ENCODE measurements around the gene FSCN2. TPM values are rescaled to one million over a fixed set of nuclear protein-coding genes. Genes with fewer than 3 reads are reported as not detected.
A peak's percentile ranks its signal among the peaks of the same experiment; 100 is the strongest.

FSCN2 gene
- total and polyA plus RNA-seq, 2 donors (not counting 3 experiments of a cell fraction or from before 2014, with no cell fraction given): 0.32 to 0.71 TPM

- intact Hi-C loops (cut with micrococcal nuclease): loop anchor here (1.0 to 2.0 kb wide), 5 partner anchors 8 to 48 kb away; no protein-coding TSS in a partner anchor
- dilution Hi-C loops (cut with MboI; ENCODE audit: extremely low pct_ligation_motif_present, low sequenced_read_pairs): no loop called here
- H3K9me1 ChIP-seq (replicated peaks; ENCODE audit: control insufficient read depth, extremely low read depth, insufficient read depth, low read length): no peaks in the 10 kb centered on the region
Measured at GRCh38 chr17:81553018-81553615, 24.9 kb downstream of the FSCN2 start.

GRCh38 chr17:81553616-81554181 lies 25.5 kb downstream of the FSCN2 start:
- no peaks in the 10 kb centered on the region for H3K27me3 ChIP-seq (ENCODE audit: control insufficient read depth in 2 of 2, insufficient read depth in 2 of 2, low read length in 2 of 2)
- DNase-seq (ENCODE audit: low read depth, low spot score): peak; percentile 89
- peak overlapping the region in 2 of 3 experiments; percentile 61 to 93 for H3K4me3 ChIP-seq (replicated peaks in 1 of 3; ENCODE audit: insufficient read depth in 1 of 3, low read depth in 1 of 3, low read length in 3 of 3)
- H3K27ac ChIP-seq (ENCODE audit: insufficient read depth, low read depth, low read length): peak overlapping the region; percentile 79
- H3K9ac ChIP-seq (replicated peaks; ENCODE audit: extremely low read depth, insufficient read depth, low read length): peak overlapping the region; percentile 64
- ChIA-PET POLR2A (interaction anchor here (1.2 kb wide), 1 partner anchor 13 kb away, joined by 4 read pairs; no protein-coding TSS in a partner anchor), CTCF (interaction anchor here (0.8 to 3.2 kb wide), 2 partner anchors 13 to 48 kb away, joined by 4 to 16 read pairs; no protein-coding TSS in a partner anchor)
- H3K36me3 ChIP-seq (ENCODE audit: control insufficient read depth in 2 of 2, extremely low read depth in 1 of 2, insufficient read depth in 2 of 2, low read length in 2 of 2): peaks cover 0 to 33% of the 10 kb centered on the region in 2 experiments
- peaks cover 30% of the 10 kb centered on the region for H3K79me2 ChIP-seq (ENCODE audit: control insufficient read depth, insufficient read depth, low read length)
- H3K9me3 ChIP-seq (replicated peaks; ENCODE audit: control insufficient read depth, insufficient read depth, low read length): no peaks in the 10 kb centered on the region
- intact Hi-C loops (cut with micrococcal nuclease): loop anchor here (1.0 to 2.0 kb wide), 5 partner anchors 8 to 48 kb away; no protein-coding TSS in a partner anchor
- TF ChIP-seq, protein P1, sequence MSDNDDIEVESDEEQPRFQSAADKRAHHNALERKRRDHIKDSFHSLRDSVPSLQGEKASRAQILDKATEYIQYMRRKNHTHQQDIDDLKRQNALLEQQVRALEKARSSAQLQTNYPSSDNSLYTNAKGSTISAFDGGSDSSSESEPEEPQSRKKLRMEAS (IDR thresholded peaks at IDR 0.05; ENCODE audit: insufficient read depth, insufficient read length): peak; percentile 97
- TF ChIP-seq MYC (IDR thresholded peaks at IDR 0.05; ENCODE audit: low read depth, low read length) (peak; percentile 37), POLR2AphosphoS5 (IDR thresholded peaks at IDR 0.05; ENCODE audit: insufficient read depth, low read depth, low read length) (peak; percentile 76), POLR2A (IDR thresholded peaks at IDR 0.05; ENCODE audit: low read depth, low read length) (no peak), GATA2 (IDR thresholded peaks at IDR 0.05; ENCODE audit: insufficient read depth, insufficient read length, low read depth, low read length) (peak; percentile 17), EZH2 (IDR thresholded peaks at IDR 0.05; ENCODE audit: borderline replicate concordance, low read depth, low read length, severe bottlenecking) (no peak), FOS (IDR thresholded peaks at IDR 0.05; ENCODE audit: borderline replicate concordance, insufficient read depth, low read length) (peak; percentile 84), JUN (IDR thresholded peaks at IDR 0.05; ENCODE audit: borderline replicate concordance, insufficient read depth, insufficient read length, low read depth) (peak; percentile 52)
- no peaks in the 10 kb centered on the region for H3K9me1 ChIP-seq (replicated peaks; ENCODE audit: control insufficient read depth, extremely low read depth, insufficient read depth, low read length)
- BruUV-seq (replicated peaks): no TSS peak
- H4K20me1 ChIP-seq (replicated peaks; ENCODE audit: control insufficient read depth, extremely low read depth, insufficient read depth, low read length): no peaks in the 10 kb centered on the region
- dilution Hi-C loops (cut with MboI; ENCODE audit: extremely low pct_ligation_motif_present, low sequenced_read_pairs): no loop called here
- peak overlapping the region; percentile 76 for H3K4me2 ChIP-seq (ENCODE audit: insufficient read depth, low read length)
- FAIRE-seq: peak; percentile 87
- no peak overlapping the region for H2AFZ ChIP-seq (ENCODE audit: low read depth, low read length)
- peaks cover 46% of the 10 kb centered on the region for H3K4me1 ChIP-seq (ENCODE audit: control insufficient read depth, extremely low read depth, insufficient read depth, low read length)

More at GRCh38 chr17:81553018-81553615, 24.9 kb downstream of the FSCN2 start:
- Histone ChIP-seq H3K9me3 (replicated peaks; ENCODE audit: control insufficient read depth, insufficient read depth, low read length) (no peaks in the 10 kb centered on the region), H2AFZ (ENCODE audit: low read depth, low read length) (no peak overlapping the region), H3K27ac (ENCODE audit: insufficient read depth, low read depth, low read length) (peak overlapping the region; percentile 79), H4K20me1 (replicated peaks; ENCODE audit: control insufficient read depth, extremely low read depth, insufficient read depth, low read length) (no peaks in the 10 kb centered on the region), H3K4me1 (ENCODE audit: control insufficient read depth, extremely low read depth, insufficient read depth, low read length) (peaks cover 46% of the 10 kb centered on the region), H3K4me3 (replicated peaks in 1 of 3; ENCODE audit: insufficient read depth in 1 of 3, low read depth in 1 of 3, low read length in 3 of 3) (peak overlapping the region; percentile 61 to 93 (median 72)), H3K4me2 (ENCODE audit: insufficient read depth, low read length) (peak overlapping the region; percentile 76), H3K27me3 (ENCODE audit: control insufficient read depth in 2 of 2, insufficient read depth in 2 of 2, low read length in 2 of 2) (no peaks in the 10 kb centered on the region), H3K9ac (replicated peaks; ENCODE audit: extremely low read depth, insufficient read depth, low read length) (peak overlapping the region; percentile 64), H3K36me3 (ENCODE audit: control insufficient read depth in 2 of 2, extremely low read depth in 1 of 2, insufficient read depth in 2 of 2, low read length in 2 of 2) (peaks cover 0 to 31% of the 10 kb centered on the region in 2 experiments), H3K79me2 (ENCODE audit: control insufficient read depth, insufficient read depth, low read length) (peaks cover 31% of the 10 kb centered on the region)
- BruUV-seq (replicated peaks): TSS peak; percentile 49
- POLR2A ChIA-PET: interaction anchor here (1.2 kb wide), 1 partner anchor 13 kb away, joined by 4 read pairs; no protein-coding TSS in a partner anchor
- DNase-seq (ENCODE audit: low read depth, low spot score): peak; percentile 81
- CTCF ChIA-PET: interaction anchor here (0.8 to 3.2 kb wide), 5 partner anchors 9 to 68 kb away, joined by 3 to 16 read pairs (median 8); no protein-coding TSS in a partner anchor
- TF ChIP-seq POLR2A (IDR thresholded peaks at IDR 0.05; ENCODE audit: low read depth, low read length) (peak; percentile 73), FOS (IDR thresholded peaks at IDR 0.05; ENCODE audit: borderline replicate concordance, insufficient read depth, low read length) (no peak)
- no peak for FAIRE-seq

Measured in endothelial cell of umbilical vein (primary cell).